NCI-H526 treated with DMSO at 0.1 percent for 48 hours (cell line): ENCODE measurements around the gene RIBC2.
A peak's percentile ranks its signal among the peaks of the same experiment; 100 is the strongest.
"Not testable (repeated sequence)": the region's sequence is repeated elsewhere in the genome, so short reads cannot be mapped to it uniquely, and the experiment has no call there.

Experiments
- DNase-seq: peaks from one replicate; lab custom pipeline; 2025; lab: John Stamatoyannopoulos, UW

Gene RIBC2

GRCh38 chr22:45424241-45424731 lies 10.8 kb downstream of the RIBC2 start:
- DNase-seq = no peak

GRCh38 chr22:45425101-45425500 lies 11.6 kb downstream of the RIBC2 start:
- DNase-seq = no peak

- no peak for DNase-seq
Measured at GRCh38 chr22:45425531-45426265, 12.2 kb downstream of the RIBC2 start.

DNA sequence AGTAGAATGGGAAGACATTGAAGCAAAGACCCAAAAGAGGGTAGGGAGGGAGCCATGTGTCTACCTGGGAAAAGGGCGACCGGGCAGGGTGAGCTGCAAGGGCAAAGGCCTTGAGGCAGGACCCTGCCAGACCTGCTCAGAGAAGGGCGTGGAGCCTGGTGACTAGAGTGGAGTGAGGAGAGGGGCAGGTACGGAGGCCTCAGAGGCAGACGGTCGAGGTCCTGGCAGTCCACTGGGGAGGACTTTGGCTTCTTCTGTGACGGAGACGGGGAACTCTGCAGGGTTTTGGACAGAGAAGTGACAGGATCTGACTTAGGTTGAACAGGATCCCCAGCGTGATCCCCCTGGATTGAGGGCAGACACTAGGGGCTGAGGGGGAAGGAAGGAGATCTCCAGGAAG lies 12.9 kb downstream of the RIBC2 start:
- DNase-seq = no peak

GRCh38 chr22:45427114-45427513 lies 13.6 kb downstream of the RIBC2 start:
- DNase-seq = no peak

GRCh38 chr22:45428391-45429385 lies 15.2 kb downstream of the RIBC2 start:
- DNase-seq = no peak

DNA sequence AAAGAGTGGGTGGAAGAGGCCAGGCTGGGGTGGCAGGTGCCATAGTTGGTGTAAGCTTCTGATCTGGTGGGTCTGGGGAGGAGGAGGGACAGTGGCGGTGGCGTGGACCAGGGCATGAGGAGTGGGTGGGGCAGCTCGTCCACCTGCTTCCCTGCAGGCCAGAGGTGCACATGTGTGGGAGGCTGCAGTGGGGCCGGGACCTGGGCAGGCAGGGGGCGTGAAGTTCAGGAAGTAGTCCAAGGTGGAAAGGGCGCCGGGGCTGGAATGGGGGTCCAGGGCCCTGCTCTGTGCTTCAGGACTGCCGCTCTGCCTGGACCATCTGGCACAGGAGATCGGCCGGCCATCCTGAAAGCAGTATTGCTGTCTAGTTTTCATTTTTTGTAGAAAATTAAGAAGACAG lies 15.9 kb downstream of the RIBC2 start:
- no peak for DNase-seq

DNA sequence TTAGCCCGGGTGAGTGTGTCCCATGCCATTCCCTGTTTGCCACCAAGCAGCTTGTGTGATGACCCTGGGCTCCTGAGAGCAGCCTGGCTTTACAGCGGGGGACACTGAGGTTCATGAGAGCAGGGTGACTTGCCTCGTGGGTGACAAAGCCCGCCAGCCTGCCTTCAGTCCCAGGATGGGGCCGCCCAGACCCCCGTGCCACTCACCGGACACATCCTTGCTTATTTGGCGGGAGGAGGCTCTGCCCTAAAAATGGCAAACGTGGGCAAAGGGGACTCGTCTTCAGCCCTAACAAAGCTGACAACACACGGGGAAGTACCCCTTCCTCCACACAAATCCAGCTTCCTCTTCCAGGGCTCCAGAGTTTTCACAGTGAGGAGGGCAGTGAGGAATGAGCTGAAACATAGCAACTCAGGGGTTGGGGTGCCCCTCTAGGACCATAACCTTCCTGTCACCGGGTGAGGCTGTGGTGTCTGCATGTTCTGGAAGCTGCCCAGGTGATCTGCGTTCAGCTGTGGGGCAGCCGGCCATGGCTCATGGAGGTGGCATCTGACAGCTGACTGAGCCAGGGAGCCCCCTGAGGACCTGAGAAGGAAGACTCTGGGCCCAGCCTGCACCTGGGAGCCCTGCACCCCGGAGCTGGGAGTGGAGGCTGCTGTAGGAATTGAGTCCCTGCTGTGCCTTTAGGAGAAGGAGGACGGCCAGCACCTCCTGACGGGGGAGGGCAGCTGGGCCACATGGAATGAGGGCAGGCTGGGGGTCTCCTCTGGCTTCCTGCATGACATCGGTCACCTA lies 16.7 kb downstream of the RIBC2 start:
- no peak for DNase-seq

DNA sequence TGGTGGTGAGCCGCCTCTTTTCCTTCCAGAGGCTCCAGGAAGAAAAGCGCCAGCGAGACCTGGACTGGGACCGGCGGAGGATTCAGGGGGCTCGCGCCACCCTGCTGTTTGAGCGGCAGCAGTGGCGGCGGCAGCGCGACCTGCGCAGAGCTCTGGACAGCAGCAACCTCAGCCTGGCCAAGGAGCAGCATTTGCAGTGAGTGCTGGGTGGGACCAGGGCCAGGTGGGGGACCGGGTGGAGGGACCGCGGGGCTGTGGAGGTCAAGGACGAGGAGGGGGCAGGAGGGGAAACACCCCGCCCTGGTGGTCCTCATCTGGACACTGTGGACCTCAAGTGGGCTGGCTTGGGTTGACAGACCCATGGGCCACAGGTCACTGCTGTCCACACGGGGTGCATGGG lies 17.4 kb downstream of the RIBC2 start:
- DNase-seq = no peak

GRCh38 chr22:45434981-45435380 lies 21.5 kb downstream of the RIBC2 start:
- DNase-seq = no peak

DNA sequence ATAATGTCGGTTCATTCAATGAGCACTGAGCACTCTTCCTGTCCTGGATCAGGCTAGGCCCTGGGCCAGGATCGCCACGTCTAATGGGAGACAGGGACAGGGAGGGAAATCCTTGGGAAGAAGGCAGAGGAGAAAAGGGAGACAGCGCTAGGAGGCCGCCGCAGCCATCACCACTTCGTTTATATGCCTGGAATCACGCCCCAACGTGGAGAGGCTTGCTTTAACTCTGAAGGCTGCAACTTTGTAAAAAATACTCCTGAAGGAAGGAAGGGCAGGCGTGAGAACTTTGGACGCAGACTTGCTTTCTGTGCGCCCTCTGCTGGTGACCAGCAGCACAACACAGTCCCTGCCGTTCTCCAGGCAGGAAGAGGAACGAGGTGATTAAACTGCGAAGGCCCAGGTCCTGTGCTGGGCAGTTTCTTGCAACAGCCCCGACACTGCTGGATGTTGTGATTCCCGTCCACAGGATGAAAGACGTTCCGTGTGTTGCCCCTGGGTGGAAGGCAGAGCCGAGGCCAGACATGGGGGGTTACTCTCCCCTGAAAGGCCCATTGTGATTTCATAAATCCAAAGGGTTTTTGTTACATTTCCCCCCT lies 22.1 kb downstream of the RIBC2 start:
- peak; percentile 44 for DNase-seq

DNA sequence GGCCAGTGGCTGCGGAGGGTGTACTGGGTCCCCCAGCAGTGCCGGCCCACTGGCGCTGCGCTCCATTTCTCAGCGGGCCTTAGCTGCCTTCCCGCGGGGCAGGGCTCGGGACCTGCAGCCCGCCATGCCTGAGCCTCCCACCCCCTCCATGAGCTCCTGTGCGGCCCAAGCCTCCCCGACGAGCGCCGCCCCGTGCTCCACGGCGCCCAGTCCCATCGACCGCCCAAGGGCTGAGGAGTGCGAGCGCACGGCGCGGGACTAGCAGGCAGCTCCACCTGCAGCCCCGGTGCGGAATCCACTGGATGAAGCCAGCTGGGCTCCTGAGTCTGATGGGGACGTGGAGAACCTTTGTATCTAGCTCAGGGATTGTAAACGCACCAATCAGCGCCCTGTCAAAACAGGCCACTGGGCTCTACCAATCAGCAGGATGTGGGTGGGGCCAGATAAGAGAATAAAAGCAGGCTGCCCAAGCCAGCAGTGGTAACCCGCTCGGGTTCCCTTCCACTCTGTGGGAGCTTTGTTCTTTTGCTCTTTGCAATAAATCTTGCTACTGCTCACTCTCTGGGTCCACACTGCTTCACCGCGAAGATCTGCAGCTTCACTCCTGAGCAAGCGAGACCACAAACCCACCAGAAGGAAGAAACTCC lies 23.5 kb downstream of the RIBC2 start:
- not testable (repeated sequence) for DNase-seq

- DNase-seq = no peak
Measured at GRCh38 chr22:45438336-45438735, 24.8 kb downstream of the RIBC2 start.

DNA sequence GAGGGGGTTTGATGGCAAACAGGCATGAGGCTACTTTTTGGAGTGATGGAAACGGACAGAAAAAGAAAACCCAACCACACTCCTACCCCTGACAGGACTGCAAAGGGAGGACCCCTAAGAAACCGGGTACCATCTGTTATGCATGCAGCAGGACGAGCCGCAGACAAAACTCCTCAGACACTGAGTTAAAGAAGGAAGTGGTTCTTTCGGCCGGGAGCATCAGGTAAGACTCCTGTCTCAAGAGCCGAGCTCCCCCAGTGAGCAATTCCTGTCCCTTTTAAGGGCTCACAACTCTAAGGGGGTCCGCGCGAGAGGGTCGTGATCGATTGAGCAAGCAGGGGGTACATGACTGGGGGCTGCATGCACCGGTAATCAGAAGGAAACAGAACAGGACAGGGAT lies 27.2 kb downstream of the RIBC2 start:
- DNase-seq = not testable (repeated sequence)

DNA sequence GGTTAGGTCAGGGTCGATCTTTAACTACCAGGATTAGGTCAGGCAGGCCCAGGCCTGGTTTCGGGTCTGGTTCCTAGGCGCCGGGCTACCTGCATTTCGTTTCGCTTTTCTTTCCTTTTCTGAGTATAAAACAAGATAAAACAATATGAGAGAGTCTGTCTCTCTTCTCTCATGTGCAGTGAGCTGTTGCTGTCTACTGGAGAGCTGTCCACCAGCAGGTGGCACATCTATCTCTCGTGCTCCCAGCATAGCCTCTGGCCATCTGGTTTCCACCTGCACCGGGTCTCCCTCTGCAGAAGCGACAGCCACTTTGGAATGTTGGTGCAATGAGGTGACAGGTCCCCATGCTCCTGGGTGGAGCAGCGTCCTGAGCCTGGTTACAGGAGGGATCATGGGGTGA lies 27.6 kb downstream of the RIBC2 start:
- peak; percentile 2 for DNase-seq

DNA sequence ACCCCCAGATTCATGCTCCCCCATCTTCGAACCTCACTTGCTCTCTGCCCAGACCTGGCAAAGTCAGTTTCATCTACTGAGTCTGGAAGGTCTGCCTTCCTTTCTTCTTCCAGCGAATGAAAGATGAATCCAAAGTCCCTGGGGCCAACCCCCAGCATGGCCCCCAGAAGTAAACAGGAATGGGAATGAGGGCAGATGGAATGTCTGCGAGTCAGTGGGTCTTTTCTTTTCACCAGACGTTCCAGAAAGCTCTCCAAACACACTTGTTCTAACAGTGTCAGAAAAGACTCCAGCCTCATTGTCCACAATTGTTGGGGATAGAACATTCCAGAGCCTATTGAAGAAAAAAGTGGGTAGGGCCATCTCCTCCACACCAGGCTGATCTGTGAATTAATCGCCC lies 28.6 kb downstream of the RIBC2 start:
- no peak for DNase-seq

- DNase-seq = no peak
Measured at GRCh38 chr22:45444168-45444567, 30.7 kb downstream of the RIBC2 start.

- DNase-seq = no peak
Measured at GRCh38 chr22:45445031-45445710, 31.7 kb downstream of the RIBC2 start.

DNA sequence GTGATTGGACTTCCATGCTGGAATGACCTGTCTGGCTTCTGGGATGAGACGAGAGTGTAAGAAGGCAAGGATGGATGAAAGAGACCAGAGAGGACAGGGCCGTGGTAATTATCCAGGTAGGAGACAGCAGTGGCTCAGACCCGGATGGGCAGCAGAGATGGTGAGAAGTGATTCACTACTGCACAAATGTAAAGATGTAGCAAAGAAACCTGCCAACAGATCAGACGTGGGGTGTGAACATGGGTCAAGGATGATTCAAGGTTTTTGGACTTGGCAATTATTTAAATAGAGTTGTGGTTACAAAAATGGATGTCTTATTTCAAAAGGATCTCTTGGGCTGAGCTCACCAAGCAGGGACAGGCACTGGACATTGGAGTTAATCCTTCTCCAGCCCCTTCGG lies 32.7 kb downstream of the RIBC2 start:
- no peak for DNase-seq

- DNase-seq = not testable (repeated sequence)
Measured at GRCh38 chr22:45447596-45447995, 34.1 kb downstream of the RIBC2 start.

- no peak for DNase-seq
Measured at GRCh38 chr22:45448431-45448830, 34.9 kb downstream of the RIBC2 start.
